ENCODE results near the gene CD44.

DNA sequence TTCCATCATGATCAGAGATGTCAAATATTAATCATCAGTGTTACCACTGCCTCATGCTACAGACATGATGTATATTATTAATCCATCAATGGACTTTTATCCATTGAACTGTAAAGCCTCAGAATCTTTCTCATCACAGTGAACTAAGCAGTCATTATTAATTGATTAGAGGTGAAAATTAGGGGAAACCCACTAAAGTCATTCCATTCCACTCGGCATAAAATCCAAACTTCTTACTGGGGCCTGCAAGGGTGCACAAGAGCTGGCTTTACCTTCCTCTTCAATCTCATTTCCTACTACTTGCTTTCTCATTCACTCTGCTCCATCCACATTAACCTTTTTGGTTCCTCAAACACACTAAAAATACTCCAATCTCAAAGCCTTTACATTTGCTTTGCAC, 7.9 kb upstream of the CD44 start:
- TF ChIP-seq, protein P1, sequence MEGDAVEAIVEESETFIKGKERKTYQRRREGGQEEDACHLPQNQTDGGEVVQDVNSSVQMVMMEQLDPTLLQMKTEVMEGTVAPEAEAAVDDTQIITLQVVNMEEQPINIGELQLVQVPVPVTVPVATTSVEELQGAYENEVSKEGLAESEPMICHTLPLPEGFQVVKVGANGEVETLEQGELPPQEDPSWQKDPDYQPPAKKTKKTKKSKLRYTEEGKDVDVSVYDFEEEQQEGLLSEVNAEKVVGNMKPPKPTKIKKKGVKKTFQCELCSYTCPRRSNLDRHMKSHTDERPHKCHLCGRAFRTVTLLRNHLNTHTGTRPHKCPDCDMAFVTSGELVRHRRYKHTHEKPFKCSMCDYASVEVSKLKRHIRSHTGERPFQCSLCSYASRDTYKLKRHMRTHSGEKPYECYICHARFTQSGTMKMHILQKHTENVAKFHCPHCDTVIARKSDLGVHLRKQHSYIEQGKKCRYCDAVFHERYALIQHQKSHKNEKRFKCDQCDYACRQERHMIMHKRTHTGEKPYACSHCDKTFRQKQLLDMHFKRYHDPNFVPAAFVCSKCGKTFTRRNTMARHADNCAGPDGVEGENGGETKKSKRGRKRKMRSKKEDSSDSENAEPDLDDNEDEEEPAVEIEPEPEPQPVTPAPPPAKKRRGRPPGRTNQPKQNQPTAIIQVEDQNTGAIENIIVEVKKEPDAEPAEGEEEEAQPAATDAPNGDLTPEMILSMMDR (IDR thresholded peaks at IDR 0.05; ENCODE audit: insufficient read depth, low read length, poor library complexity, severe bottlenecking): no peak
- TF ChIP-seq EZH2phosphoT487 (conservative IDR thresholded peaks at IDR 0.05; ENCODE audit: low read length): no peak

Data from SU-DHL-6 (cell line).